ENCODE data around the gene ADNP2.

The ADNP2 gene

DNA sequence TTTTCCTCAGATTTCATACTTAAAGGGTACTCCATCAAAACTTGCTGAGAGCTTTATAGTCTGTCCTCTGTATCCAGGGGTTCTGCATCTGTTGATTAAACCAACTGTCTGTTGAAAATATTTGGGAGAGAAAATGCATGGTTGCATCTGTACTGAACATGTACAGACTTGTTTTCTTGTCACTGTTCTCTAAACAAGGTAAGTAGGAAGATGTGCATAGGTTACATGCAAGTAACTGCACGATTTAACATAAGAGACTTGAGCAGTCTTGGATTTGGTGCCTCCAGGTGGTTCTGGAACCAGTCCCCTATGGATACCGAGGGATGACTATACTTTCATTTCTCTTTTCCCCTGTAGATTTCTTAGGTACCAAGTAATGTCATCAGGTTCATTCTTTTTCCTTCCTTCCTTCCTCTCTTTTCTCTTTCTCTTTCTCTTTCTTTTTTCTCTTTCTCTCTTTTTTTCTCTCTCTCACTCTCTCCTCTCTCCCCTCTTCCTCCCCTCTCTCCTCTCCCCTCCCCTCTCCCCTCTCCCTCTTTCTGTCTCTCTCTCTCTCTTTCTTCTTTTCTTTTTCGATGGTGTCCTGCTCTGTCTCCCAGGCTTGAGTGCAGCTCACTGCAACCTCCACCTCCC is 23.2 kb downstream of the ADNP2 start:
- DNase-seq (ENCODE audit: insufficient read length): no peak
- FAIRE-seq: peak; percentile 36
- no peak for TF ChIP-seq POLR2AphosphoS5 (IDR thresholded peaks at IDR 0.05; ENCODE audit: low read depth, low read length)
- TF ChIP-seq TAF1 (IDR thresholded peaks at IDR 0.05; ENCODE audit: borderline replicate concordance, low read depth, low read length): no peak
- no peak for TF ChIP-seq POLR2A (IDR thresholded peaks at IDR 0.05; ENCODE audit: low read depth, low read length)

DNA sequence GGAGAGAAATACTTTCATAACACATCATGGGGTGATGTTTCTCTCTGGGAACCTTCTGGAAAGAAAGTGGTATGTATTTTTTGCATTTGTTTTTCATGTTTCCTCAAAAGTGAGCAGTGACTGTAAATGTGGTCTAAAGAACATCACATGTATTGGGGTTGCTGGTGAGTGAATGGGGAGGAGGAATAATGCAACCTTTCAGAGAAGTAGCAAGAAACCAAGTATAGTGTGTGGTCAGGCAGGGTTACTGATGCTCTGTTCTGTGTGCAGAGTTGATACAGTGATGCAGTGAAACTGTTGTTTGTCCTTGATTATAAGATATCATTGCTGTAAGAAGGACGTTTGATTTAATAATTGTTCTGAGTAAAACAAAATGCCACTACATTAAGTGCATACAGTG is 24.1 kb downstream of the ADNP2 start:
- DNase-seq (ENCODE audit: insufficient read length) (no peak), FAIRE-seq (no peak)
- TF ChIP-seq TAF1 (IDR thresholded peaks at IDR 0.05; ENCODE audit: borderline replicate concordance, low read depth, low read length): no peak
- no peak for TF ChIP-seq POLR2A (IDR thresholded peaks at IDR 0.05; ENCODE audit: low read depth, low read length)
- no peak for TF ChIP-seq POLR2AphosphoS5 (IDR thresholded peaks at IDR 0.05; ENCODE audit: low read depth, low read length)

DNA sequence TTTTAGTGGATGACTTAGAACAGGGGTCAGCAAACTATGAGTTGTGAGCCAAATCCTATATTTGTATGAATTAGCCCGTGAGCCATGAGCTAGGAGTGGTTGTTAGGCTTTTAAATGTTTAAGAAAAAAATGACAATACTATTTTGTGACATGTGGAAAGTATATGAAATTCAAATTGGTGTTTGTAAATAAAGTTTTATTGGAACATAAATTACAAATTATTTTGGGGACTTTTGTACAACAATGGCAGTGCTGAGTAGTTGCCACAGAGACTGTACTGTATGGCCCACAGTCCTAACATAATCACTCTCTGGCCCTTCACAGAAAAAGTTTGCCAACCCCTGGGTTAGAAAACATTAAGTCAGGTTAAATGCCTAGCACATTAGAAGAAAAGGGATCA is 26.1 kb downstream of the ADNP2 start:
- no peak for FAIRE-seq
- no peak for DNase-seq (ENCODE audit: insufficient read length)
- no peak for TF ChIP-seq POLR2AphosphoS5 (IDR thresholded peaks at IDR 0.05; ENCODE audit: low read depth, low read length)
- no peak for TF ChIP-seq TAF1 (IDR thresholded peaks at IDR 0.05; ENCODE audit: borderline replicate concordance, low read depth, low read length)
- TF ChIP-seq POLR2A (IDR thresholded peaks at IDR 0.05; ENCODE audit: low read depth, low read length): no peak

DNA sequence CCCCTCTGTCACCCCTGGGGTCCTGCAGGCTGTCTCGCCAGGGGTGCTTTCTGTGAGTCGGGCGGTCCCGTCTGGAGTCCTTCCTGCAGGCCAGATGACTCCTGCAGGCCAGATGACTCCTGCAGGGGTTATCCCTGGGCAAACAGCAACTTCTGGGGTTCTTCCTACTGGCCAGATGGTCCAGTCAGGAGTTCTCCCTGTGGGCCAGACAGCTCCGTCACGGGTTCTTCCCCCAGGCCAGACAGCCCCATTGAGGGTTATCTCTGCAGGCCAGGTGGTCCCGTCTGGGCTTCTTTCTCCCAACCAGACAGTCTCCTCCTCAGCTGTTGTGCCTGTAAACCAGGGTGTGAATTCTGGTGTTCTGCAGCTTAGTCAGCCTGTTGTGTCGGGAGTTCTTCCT is 27.6 kb downstream of the ADNP2 start:
- TF ChIP-seq POLR2AphosphoS5 (IDR thresholded peaks at IDR 0.05; ENCODE audit: low read depth, low read length): no peak
- TF ChIP-seq TAF1 (IDR thresholded peaks at IDR 0.05; ENCODE audit: borderline replicate concordance, low read depth, low read length): no peak
- TF ChIP-seq POLR2A (IDR thresholded peaks at IDR 0.05; ENCODE audit: low read depth, low read length): no peak
- FAIRE-seq (no peak), DNase-seq (ENCODE audit: insufficient read length) (no peak)

DNA sequence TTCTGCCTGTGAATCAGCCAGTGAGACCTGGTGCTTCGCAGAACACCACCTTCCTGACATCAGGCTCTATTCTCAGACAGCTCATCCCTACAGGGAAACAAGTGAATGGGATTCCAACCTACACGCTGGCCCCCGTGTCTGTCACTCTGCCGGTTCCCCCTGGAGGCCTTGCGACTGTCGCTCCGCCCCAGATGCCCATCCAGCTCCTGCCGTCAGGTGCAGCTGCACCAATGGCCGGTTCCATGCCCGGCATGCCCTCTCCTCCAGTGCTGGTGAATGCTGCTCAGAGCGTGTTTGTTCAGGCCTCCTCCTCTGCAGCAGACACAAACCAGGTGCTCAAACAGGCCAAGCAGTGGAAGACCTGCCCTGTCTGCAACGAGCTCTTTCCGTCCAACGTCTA is 28.1 kb downstream of the ADNP2 start:
- no peak for TF ChIP-seq TAF1 (IDR thresholded peaks at IDR 0.05; ENCODE audit: borderline replicate concordance, low read depth, low read length)
- no peak for TF ChIP-seq POLR2A (IDR thresholded peaks at IDR 0.05; ENCODE audit: low read depth, low read length)
- no peak for TF ChIP-seq POLR2AphosphoS5 (IDR thresholded peaks at IDR 0.05; ENCODE audit: low read depth, low read length)
- FAIRE-seq (no peak), DNase-seq (ENCODE audit: insufficient read length) (no peak)

DNA sequence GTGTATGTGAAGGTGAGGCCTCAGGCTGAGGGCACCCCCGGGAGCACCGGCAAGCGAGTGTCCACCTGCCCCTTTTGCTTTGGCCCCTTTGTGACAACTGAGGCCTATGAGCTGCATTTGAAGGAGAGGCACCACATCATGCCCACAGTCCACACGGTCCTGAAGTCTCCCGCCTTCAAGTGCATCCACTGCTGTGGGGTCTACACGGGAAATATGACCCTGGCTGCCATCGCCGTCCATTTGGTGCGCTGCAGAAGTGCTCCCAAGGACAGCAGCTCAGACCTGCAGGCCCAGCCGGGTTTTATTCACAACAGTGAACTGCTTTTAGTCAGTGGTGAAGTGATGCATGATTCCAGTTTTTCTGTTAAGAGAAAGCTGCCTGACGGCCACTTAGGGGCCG is 28.9 kb downstream of the ADNP2 start:
- DNase-seq (ENCODE audit: insufficient read length) (no peak), FAIRE-seq (no peak)
- TF ChIP-seq TAF1 (IDR thresholded peaks at IDR 0.05; ENCODE audit: borderline replicate concordance, low read depth, low read length) (no peak), POLR2AphosphoS5 (IDR thresholded peaks at IDR 0.05; ENCODE audit: low read depth, low read length) (no peak), POLR2A (IDR thresholded peaks at IDR 0.05; ENCODE audit: low read depth, low read length) (no peak)

DNA sequence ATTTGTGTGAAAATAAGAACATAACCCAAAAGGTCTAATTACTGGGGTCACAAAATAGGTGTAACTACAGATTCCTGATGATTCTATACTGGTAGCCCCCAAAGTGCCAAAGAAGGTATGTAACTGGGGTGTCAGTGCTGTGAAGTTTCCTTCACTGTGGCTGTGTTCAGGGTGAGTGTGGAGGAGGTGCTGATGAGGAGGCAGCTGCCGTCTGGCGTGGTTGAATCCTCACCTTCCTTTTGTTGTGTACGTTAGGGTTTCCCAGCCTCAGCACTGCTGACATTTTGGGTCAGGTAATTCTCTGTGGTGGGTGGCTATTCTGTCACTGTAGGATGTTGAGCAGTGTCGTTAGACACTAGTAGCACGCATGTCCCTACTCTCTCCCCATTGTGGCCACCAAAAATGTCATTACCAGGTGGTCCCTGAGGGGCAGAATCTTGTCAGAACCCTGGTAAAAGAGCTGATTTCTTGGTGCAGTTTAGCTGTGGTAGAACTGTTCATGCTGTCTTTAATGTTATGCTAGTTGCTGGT is 31.5 kb downstream of the ADNP2 start:
- no peak for FAIRE-seq
- TF ChIP-seq POLR2A (IDR thresholded peaks at IDR 0.05; ENCODE audit: low read depth, low read length) (peak; percentile 39; the same call in 1 of the 2 replicates), POLR2AphosphoS5 (IDR thresholded peaks at IDR 0.05; ENCODE audit: low read depth, low read length) (peak; percentile 41; the same call in 1 of the 2 replicates), TAF1 (IDR thresholded peaks at IDR 0.05; ENCODE audit: borderline replicate concordance, low read depth, low read length) (no peak)
- no peak for DNase-seq (ENCODE audit: insufficient read length)

DNA sequence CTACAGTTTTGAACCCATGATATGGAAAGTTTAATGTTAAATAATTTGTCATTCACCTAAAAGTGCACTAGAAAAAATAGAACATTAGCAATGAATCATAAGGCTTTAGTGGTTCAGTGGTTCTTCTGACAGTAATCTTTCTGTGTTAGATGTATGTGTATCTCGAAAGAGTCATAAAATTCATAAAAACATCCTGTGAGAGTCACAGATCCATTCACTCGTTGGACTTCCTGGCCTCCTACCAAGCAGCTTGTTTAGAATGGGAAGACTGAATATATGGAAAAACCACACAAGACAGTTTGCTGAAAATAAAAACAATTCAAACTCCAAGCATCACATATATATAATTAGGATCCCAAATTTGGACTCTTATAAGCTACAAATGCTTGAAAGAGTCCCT is 34.8 kb downstream of the ADNP2 start:
- DNase-seq (ENCODE audit: insufficient read length): no peak
- no peak for FAIRE-seq
- TF ChIP-seq TAF1 (IDR thresholded peaks at IDR 0.05; ENCODE audit: borderline replicate concordance, low read depth, low read length) (no peak), POLR2AphosphoS5 (IDR thresholded peaks at IDR 0.05; ENCODE audit: low read depth, low read length) (no peak), POLR2A (IDR thresholded peaks at IDR 0.05; ENCODE audit: low read depth, low read length) (no peak)

DNA sequence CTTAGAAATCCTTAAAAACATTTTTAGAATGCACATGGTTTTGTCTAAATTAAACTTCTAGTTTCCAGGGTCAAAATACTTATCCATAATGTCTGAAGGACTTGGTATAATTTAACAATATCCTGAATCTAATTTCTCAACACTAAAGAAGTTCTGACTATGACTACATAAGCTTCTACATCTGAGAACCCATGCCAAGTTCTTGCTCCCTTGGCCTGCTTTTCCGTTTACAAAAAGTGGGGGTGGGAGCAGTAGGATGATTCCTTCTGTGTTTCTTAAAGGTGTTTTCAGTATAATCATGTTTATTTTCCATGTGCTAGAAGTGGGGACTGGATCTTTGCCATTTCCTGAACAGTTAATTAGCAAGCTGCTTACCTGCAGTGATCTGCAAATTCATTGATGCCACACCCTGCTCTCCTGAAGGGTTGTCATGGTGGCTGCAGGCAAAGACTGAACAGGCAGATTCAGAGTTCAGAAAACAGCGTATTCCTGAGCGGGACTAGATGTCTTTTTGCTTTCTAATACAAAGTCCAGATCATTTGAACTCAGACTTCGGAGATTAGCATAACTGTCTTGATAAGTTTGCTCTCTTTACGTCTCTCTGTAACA is 36.2 kb downstream of the ADNP2 start:
- TF ChIP-seq POLR2AphosphoS5 (IDR thresholded peaks at IDR 0.05; ENCODE audit: low read depth, low read length) (no peak), TAF1 (IDR thresholded peaks at IDR 0.05; ENCODE audit: borderline replicate concordance, low read depth, low read length) (no peak), POLR2A (IDR thresholded peaks at IDR 0.05; ENCODE audit: low read depth, low read length) (no peak)
- FAIRE-seq (no peak), DNase-seq (ENCODE audit: insufficient read length) (no peak)

DNA sequence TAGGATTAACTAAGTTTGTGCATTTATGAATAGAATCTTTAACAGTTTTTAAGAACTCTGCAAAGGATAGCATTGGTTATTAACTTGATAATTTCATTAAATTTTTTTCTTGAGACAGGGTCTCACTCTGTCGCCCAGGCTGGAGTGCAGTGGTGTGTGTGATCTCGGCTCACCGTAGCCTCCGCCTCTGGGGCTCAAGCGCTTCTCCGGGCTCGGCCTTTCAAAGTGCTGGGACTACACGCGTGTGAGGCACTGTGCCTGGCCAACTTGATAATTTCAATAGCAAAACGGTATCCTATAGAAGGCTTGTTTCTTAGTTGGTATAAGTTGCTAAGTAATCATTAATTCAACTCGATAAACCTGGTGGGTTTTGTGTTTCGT is 38.0 kb downstream of the ADNP2 start:
- no peak for DNase-seq (ENCODE audit: insufficient read length)
- no peak for TF ChIP-seq POLR2AphosphoS5 (IDR thresholded peaks at IDR 0.05; ENCODE audit: low read depth, low read length)
- TF ChIP-seq TAF1 (IDR thresholded peaks at IDR 0.05; ENCODE audit: borderline replicate concordance, low read depth, low read length): no peak
- FAIRE-seq: peak; percentile 30

DNA sequence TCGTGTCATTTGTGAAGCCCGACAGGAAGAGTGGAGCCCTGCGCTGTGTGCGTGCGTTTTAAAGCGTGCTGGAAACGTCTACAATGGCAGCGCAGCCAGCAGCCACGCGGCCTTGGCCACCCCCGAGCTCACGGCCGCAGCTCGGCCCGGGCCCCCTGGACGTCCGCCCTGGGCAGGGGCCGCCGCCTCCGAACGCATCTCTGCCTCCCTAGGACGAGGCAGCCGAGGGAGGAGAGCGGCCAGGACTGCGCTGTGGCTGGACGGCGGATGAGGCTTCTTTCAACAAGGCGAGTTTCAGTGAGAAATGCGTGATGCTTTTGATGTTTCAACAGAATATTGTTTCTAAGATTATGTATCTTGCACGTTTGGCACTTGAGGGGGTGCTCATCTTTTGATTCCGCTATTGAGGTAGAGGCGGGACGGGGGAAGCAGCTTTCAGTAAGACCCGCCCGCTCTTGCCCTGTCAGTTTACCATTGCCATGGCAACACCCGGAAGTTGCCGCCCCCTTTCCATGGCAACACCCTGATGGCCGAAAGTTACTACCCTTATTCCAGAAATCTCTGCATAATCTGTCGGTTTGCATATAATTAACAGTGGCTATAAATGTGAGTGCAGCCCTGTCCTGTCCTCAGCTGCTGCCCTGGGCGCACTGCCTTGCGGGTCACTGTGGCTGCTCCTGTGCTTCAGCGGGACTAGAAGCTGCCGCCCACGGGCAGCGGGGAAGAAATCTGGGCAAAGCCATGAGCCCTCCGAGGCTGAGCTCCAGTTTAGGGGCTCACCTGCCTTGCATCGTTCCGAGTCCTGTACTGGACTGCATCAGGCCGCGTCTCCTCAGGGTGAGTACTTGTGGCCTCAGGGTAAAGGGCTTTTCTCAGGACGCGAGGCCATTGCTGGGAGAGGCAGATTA is 38.6 kb downstream of the ADNP2 start:
- DNase-seq (ENCODE audit: insufficient read length): peak; percentile 60
- TF ChIP-seq TAF1 (IDR thresholded peaks at IDR 0.05; ENCODE audit: borderline replicate concordance, low read depth, low read length): no peak
- no peak for TF ChIP-seq POLR2A (IDR thresholded peaks at IDR 0.05; ENCODE audit: low read depth, low read length)
- TF ChIP-seq POLR2AphosphoS5 (IDR thresholded peaks at IDR 0.05; ENCODE audit: low read depth, low read length): no peak
- FAIRE-seq: peak; percentile 97
